ENCODE data around the gene NTM. TPM values are rescaled to one million over a fixed set of nuclear protein-coding genes. Genes with fewer than 3 reads are reported as not detected.

Gene NTM
- total RNA-seq, 4 donors from 2014 or later, result 0.78 to 1.1 (median 0.88) TPM; not detected in 1

DNA sequence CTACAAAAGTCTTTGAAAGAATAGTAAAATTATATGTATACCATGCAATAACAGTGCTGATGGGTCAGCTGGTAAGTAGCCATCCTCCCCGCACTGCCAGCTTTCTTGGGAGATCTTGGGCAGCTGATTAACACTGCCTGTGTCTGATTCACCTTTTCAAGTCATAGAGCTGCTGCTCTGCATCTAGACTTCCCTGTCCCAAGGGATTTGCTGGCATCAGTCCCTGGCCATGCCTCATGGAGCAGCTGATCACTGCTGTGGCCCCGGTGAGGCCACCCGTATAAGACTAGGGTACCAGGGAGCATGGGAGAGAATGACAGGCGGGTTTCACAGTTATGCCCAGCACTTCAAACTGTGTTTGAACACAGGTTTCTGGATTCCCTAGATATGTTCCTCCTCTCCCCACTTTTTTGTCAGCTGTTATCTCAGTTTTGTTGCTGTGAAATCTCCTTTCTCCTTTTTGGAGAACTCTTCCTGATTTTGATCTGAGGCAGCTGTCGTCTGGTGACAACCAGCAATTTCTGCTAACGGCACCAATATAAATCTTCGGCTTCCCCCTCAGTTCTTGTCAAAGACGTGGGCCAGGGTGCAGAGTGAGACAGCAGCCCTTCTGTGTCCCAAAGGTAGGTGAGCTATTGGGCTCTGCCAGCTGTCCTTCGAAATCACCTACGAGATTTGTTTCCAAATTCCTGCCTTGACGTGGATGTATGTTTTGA is 438.9 kb downstream of the NTM start:
- 63 to 76% methylated on average over 11 of the region's 11 CpGs for WGBS, 2 donors
- Histone ChIP-seq H3K4me1 (no peaks in the 10 kb centered on the region), H3K9me3 (no peaks in the 10 kb centered on the region)

DNA sequence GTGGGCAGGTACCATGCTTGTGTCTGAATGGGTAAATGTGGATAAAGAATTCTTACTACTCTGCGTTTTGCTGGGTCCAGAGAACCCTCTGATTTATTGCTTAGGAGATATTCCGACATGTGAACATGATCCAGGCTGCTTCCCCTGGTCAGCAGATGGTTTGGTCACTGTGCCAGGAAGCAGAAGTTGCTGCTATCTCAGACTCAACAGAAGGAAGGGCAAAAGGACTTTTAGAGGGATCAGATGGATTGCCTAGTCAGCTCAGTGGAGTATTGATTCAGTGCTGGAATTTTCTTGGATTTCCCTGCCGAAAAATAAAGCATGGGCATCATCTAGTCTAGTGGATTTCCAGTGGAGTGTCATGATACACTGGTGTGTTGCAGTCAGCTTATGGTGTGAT is 440.1 kb downstream of the NTM start:
- H3K27ac ChIP-seq, result no peak overlapping the region
- H3K9me3 ChIP-seq, result no peaks in the 10 kb centered on the region
- WGBS, 2 donors, result 68 to 76% methylated on average over 3 of the region's 3 CpGs
- H3K4me3 ChIP-seq (replicated peaks in 1 of 3), result no peak overlapping the region
- H3K36me3 ChIP-seq, result no peaks in the 10 kb centered on the region
- no peak for DNase-seq
- H3K27me3 ChIP-seq, result no peaks in the 10 kb centered on the region
- intact Hi-C loops (cut with DNase I), result no loop called here
- H3K4me1 ChIP-seq, result no peaks in the 10 kb centered on the region
- no peak for TF ChIP-seq POLR2A (IDR thresholded peaks at IDR 0.05)
- TF ChIP-seq, protein P1, sequence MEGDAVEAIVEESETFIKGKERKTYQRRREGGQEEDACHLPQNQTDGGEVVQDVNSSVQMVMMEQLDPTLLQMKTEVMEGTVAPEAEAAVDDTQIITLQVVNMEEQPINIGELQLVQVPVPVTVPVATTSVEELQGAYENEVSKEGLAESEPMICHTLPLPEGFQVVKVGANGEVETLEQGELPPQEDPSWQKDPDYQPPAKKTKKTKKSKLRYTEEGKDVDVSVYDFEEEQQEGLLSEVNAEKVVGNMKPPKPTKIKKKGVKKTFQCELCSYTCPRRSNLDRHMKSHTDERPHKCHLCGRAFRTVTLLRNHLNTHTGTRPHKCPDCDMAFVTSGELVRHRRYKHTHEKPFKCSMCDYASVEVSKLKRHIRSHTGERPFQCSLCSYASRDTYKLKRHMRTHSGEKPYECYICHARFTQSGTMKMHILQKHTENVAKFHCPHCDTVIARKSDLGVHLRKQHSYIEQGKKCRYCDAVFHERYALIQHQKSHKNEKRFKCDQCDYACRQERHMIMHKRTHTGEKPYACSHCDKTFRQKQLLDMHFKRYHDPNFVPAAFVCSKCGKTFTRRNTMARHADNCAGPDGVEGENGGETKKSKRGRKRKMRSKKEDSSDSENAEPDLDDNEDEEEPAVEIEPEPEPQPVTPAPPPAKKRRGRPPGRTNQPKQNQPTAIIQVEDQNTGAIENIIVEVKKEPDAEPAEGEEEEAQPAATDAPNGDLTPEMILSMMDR (IDR thresholded peaks at IDR 0.05), result no peak

More for the DNA sequence above, 438.9 kb downstream of the NTM start:
- intact Hi-C loops (cut with DNase I), result no loop called here
- Histone ChIP-seq H3K27ac (no peak overlapping the region), H3K36me3 (no peaks in the 10 kb centered on the region), H3K27me3 (no peaks in the 10 kb centered on the region), H3K4me3 (replicated peaks in 1 of 3) (no peak overlapping the region)
- TF ChIP-seq, protein P1 (IDR thresholded peaks at IDR 0.05), result no peak
- TF ChIP-seq POLR2A (IDR thresholded peaks at IDR 0.05), result no peak
- no peak for DNase-seq

DNA sequence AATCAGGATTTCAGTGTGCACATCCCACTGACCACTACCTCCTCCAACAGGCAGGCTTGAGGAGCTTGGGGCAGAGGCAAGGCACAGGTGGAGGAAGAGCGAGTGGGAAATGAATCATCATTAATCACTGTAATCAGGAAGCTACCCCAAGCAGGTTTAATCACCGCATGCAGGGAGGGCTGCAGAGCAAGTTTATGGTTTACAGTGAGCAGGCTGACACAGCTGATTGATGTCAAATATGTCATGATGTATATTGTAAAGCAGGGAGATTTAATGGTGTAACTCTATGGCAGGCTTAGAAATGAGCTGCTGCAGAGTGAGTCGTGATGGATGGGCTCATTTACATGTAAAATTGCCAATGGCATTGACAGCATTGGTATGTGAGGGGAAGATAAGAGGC is 441.0 kb downstream of the NTM start:
- Histone ChIP-seq H3K27ac (no peak overlapping the region), H3K27me3 (no peaks in the 10 kb centered on the region), H3K4me1 (no peaks in the 10 kb centered on the region), H3K9me3 (no peaks in the 10 kb centered on the region), H3K4me3 (replicated peaks in 1 of 3) (no peak overlapping the region), H3K36me3 (no peaks in the 10 kb centered on the region)
- intact Hi-C loops (cut with DNase I), result no loop called here
- DNase-seq, result no peak
- no peak for TF ChIP-seq POLR2A (IDR thresholded peaks at IDR 0.05)
- TF ChIP-seq, protein P1 (IDR thresholded peaks at IDR 0.05), result no peak
- 78 to 81% methylated on average over 3 of the region's 3 CpGs for WGBS, 2 donors

DNA sequence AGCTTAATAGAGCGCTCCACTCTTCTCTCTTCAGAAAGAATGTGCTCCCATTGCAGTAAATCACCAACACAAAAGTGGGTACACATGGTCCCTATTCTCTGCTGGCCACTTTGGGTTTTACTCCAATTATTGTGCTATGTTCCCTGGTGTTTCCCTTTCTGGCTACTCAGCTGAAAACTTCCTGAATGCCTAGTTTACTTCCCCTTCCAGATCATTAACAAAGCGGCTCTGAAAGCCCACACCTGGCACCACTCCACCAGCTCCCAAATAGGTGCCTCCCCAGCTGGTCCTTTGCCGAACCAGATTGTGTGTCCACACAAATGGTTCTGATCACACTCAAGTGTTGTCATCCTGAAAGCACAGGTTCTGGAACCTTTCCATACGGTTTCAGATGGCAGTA is 443.7 kb downstream of the NTM start:
- H3K9me3 ChIP-seq, result no peaks in the 10 kb centered on the region
- H3K36me3 ChIP-seq, result no peaks in the 10 kb centered on the region
- no peak overlapping the region for H3K27ac ChIP-seq
- no peaks in the 10 kb centered on the region for H3K27me3 ChIP-seq
- WGBS, 2 donors, result 71 to 76% methylated on average over 4 of the region's 4 CpGs
- DNase-seq, result no peak
- TF ChIP-seq POLR2A (IDR thresholded peaks at IDR 0.05), result no peak
- TF ChIP-seq, protein P1 (IDR thresholded peaks at IDR 0.05), result no peak
- no peak overlapping the region for H3K4me3 ChIP-seq (replicated peaks in 1 of 3)
- H3K4me1 ChIP-seq, result no peaks in the 10 kb centered on the region
- intact Hi-C loops (cut with DNase I), result no loop called here

DNA sequence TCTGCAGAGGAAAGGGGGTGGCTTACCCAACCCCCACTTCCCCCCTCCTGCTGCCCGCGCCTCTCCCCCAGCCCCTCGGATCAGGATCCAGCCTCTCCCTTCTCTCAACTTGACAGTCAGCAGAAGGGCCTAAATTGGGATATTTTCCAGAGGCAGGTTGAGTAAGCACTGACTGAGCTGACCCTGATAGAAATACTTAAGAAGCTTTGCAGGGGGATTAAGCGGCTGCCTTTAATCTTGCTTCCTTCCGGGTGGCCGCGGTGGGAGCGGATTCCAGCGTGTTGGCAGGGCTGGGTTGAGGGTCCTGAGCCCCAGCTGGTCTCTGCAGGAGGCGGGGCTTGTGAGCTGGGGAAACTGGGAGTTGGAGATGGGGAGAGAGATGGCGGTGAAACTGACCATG is 445.2 kb downstream of the NTM start:
- 29 to 32% methylated on average over 11 of the region's 11 CpGs for WGBS, 2 donors
- intact Hi-C loops (cut with DNase I), result no loop called here

More for the DNA sequence above, 445.2 kb downstream of the NTM start:
- Histone ChIP-seq H3K4me3 (replicated peaks in 1 of 3) (no peak overlapping the region), H3K9me3 (no peaks in the 10 kb centered on the region), H3K4me1 (no peaks in the 10 kb centered on the region), H3K27me3 (no peaks in the 10 kb centered on the region), H3K27ac (no peak overlapping the region), H3K36me3 (no peaks in the 10 kb centered on the region)
- TF ChIP-seq, protein P1 (IDR thresholded peaks at IDR 0.05), result no peak
- no peak for TF ChIP-seq POLR2A (IDR thresholded peaks at IDR 0.05)
- DNase-seq, result no peak
